ENCODE results near the gene RAVER2.
"Not testable (repeated sequence)": the region's sequence is repeated elsewhere in the genome, so short reads cannot be mapped to it uniquely, and the experiment has no call there.

RAVER2 gene

GRCh38 chr1:64814427-64814826 lies 69.6 kb downstream of the RAVER2 start:
- DNase-seq = no peak

- DNase-seq = not testable (repeated sequence)
These were observed 72.5 kb downstream of the RAVER2 start for GRCh38 chr1:64817364-64817763.

GRCh38 chr1:64820572-64820971 lies 75.7 kb downstream of the RAVER2 start:
- not testable (repeated sequence) for DNase-seq

- no peak for DNase-seq
These were observed 77.7 kb downstream of the RAVER2 start for GRCh38 chr1:64822621-64823020.

- DNase-seq = peak; percentile 78
These were observed 79.0 kb downstream of the RAVER2 start for GRCh38 chr1:64823691-64824476.

- no peak for DNase-seq
These were observed 82.1 kb downstream of the RAVER2 start for GRCh38 chr1:64826991-64827390.

GRCh38 chr1:64828829-64829228 lies 84.0 kb downstream of the RAVER2 start:
- DNase-seq = no peak

GRCh38 chr1:64829411-64830029 lies 84.6 kb downstream of the RAVER2 start:
- no peak for DNase-seq

GRCh38 chr1:64830030-64830651 lies 85.3 kb downstream of the RAVER2 start:
- no peak for DNase-seq

- DNase-seq = no peak
These were observed 89.9 kb downstream of the RAVER2 start for GRCh38 chr1:64834734-64835133.

- no peak for DNase-seq
These were observed 91.9 kb downstream of the RAVER2 start for GRCh38 chr1:64836802-64837201.

- DNase-seq = no peak
These were observed 93.6 kb downstream of the RAVER2 start for GRCh38 chr1:64838486-64838885.

GRCh38 chr1:64839261-64839660 lies 94.4 kb downstream of the RAVER2 start:
- DNase-seq = no peak

- DNase-seq = peak; percentile 39
These were observed 95.0 kb downstream of the RAVER2 start for GRCh38 chr1:64839732-64840405.

- DNase-seq = no peak
These were observed 96.6 kb downstream of the RAVER2 start for GRCh38 chr1:64841330-64842065.

GRCh38 chr1:64842224-64842623 lies 97.3 kb downstream of the RAVER2 start:
- DNase-seq = no peak

GRCh38 chr1:64843675-64844074 lies 98.8 kb downstream of the RAVER2 start:
- no peak for DNase-seq

GRCh38 chr1:64844175-64844574 lies 99.3 kb downstream of the RAVER2 start:
- DNase-seq = no peak

GRCh38 chr1:64844609-64845008 lies 99.7 kb downstream of the RAVER2 start:
- no peak for DNase-seq

GRCh38 chr1:64845831-64846425 lies 101.1 kb downstream of the RAVER2 start:
- DNase-seq = no peak

GRCh38 chr1:64846573-64847430 lies 101.9 kb downstream of the RAVER2 start:
- no peak for DNase-seq
